Measurements from ENCODE around the gene VASH1. TPM values are rescaled to one million over a fixed set of nuclear protein-coding genes. Genes with fewer than 3 reads are reported as not detected.

VASH1 gene
- total and polyA plus RNA-seq, 12 donors = 9.1 to 20.2 (median 13.4) TPM

GRCh38 chr14:76782885-76783566, 21.8 kb downstream of the VASH1 start:
- intact Hi-C loops (cut with DNase I) = loop anchor here in 3 of 10 donors (5.0 kb wide), 1 partner anchor 71 kb away; no protein-coding TSS in a partner anchor
- no peak for DNase-seq
- Histone ChIP-seq H3K4me1 (peaks cover 15 to 71% (median 54%) of the 10 kb centered on the region in 9 donors), H3K4me3 (no peak overlapping the region), H3K9me3 (no peaks in the 10 kb centered on the region), H3K27me3 (no peaks in the 10 kb centered on the region), H3K27ac (peak overlapping the region; percentile 3 to 80 (median 66)), H3K36me3 (peaks cover 0 to 91% (median 17%) of the 10 kb centered on the region in 9 donors)
- 40 to 49% methylated on average over 9 of the region's 9 CpGs for WGBS, 2 donors
- no peak for TF ChIP-seq CTCF (IDR thresholded peaks at IDR 0.05)
- peak in 3 of 8 donors; percentile 1 to 21 (median 13) for ATAC-seq

GRCh38 chr14:76784266-76784874, 23.1 kb downstream of the VASH1 start:
- H3K4me1 ChIP-seq = peaks cover 15 to 72% (median 54%) of the 10 kb centered on the region in 9 donors
- DNase-seq = no peak
- peak in 6 of 8 donors; percentile 1 to 33 (median 4) for ATAC-seq
- TF ChIP-seq CTCF (IDR thresholded peaks at IDR 0.05) = no peak
- intact Hi-C loops (cut with DNase I) = loop anchor here in 8 of 10 donors (1.0 to 5.0 kb wide), 3 partner anchors 72 to 74 kb away; no protein-coding TSS in a partner anchor
- WGBS, 2 donors = 61 to 66% methylated on average over 6 of the region's 6 CpGs
- H3K27ac ChIP-seq = peak overlapping the region in 7 of 10 donors; percentile 21 to 80 (median 46)
- no peak overlapping the region for H3K4me3 ChIP-seq
- peaks cover 0 to 91% (median 29%) of the 10 kb centered on the region in 9 donors for H3K36me3 ChIP-seq
- H3K27me3 ChIP-seq = no peaks in the 10 kb centered on the region
- no peaks in the 10 kb centered on the region for H3K9me3 ChIP-seq

- peak; percentile 83 to 92 (median 91) for ATAC-seq
- 23 to 26% methylated on average over 2 of the region's 2 CpGs for WGBS, 2 donors
- Histone ChIP-seq H3K9me3 (no peaks in the 10 kb centered on the region), H3K4me3 (no peak overlapping the region), H3K4me1 (peaks cover 15 to 67% (median 54%) of the 10 kb centered on the region in 9 donors), H3K27me3 (no peaks in the 10 kb centered on the region), H3K27ac (peak overlapping the region in 6 of 10 donors; percentile 21 to 80 (median 54)), H3K36me3 (peaks cover 0 to 91% (median 28%) of the 10 kb centered on the region in 9 donors)
- peak; percentile 76 to 99 (median 94) for TF ChIP-seq CTCF (IDR thresholded peaks at IDR 0.05)
- intact Hi-C loops (cut with DNase I) = loop anchor here (1.0 to 5.0 kb wide), 3 partner anchors 73 to 75 kb away; no protein-coding TSS in a partner anchor
- peak; percentile 82 to 91 for DNase-seq
These were observed 23.6 kb downstream of the VASH1 start for GRCh38 chr14:76784881-76785280.

GRCh38 chr14:76786601-76787000, 25.3 kb downstream of the VASH1 start:
- no peaks in the 10 kb centered on the region for H3K27me3 ChIP-seq
- H3K36me3 ChIP-seq = peaks cover 0 to 91% (median 42%) of the 10 kb centered on the region in 9 donors
- TF ChIP-seq CTCF (IDR thresholded peaks at IDR 0.05) = no peak
- peaks cover 0 to 2% (median 0%) of the 10 kb centered on the region in 11 donors for H3K9me3 ChIP-seq
- intact Hi-C loops (cut with DNase I) = no loop called here
- peak overlapping the region in 1 of 10 donors; percentile 51 for H3K27ac ChIP-seq
- no peak for DNase-seq
- no peak for ATAC-seq
- H3K4me3 ChIP-seq = no peak overlapping the region
- 92 to 98% methylated on average over 2 of the region's 2 CpGs for WGBS, 2 donors
- H3K4me1 ChIP-seq = peaks cover 12 to 50% (median 40%) of the 10 kb centered on the region in 9 donors
